Gastrocnemius medialis (tissue), 4 donors: Measurements from ENCODE around the gene NDUFB10. TPM values are rescaled to one million over a fixed set of nuclear protein-coding genes. Genes with fewer than 3 reads are reported as not detected.

ENCODE experiments used
- ATAC-seq, 2 donors: fragments of 150-250 bp; one replicate each; pipeline ENCODE4 v1.9.1; 2016
- DNase-seq, 2 donors: peaks; one replicate each; pipeline ENCODE4 v3.0.0-alpha.2; 2019
- H3K27ac ChIP-seq, 4 donors: fragments of 200-600 bp; sonication (generic); 1 replicate in 1 of 4; 2 replicates in 3 of 4; pipeline ENCODE4 v1.5.1; 2016 to 2018; ENCODE audit warnings: mild to moderate bottlenecking in 2 of 4, moderate library complexity in 1 of 4
- H3K27me3 ChIP-seq, 3 donors: fragments of 200-600 bp; sonication (generic) in 2 of 3; 1 replicate in 1 of 3; 2 replicates in 2 of 3; pipeline versions ENCODE4 v1.5.1 to v1.6.0; 2016 to 2019; ENCODE audit warnings: mild to moderate bottlenecking in 1 of 3, moderate library complexity in 1 of 3
- H3K36me3 ChIP-seq, 2 donors: fragments of 200-600 bp; sonication (generic) in 1 of 2; one replicate each; pipeline ENCODE4 v1.5.1; 2017 to 2018
- H3K4me1 ChIP-seq, 2 donors: fragments of 200-600 bp; sonication (generic) in 1 of 2; one replicate each; pipeline ENCODE4 v1.5.1; 2016 to 2017; ENCODE audit warnings: mild to moderate bottlenecking in 2 of 2
- H3K4me3 ChIP-seq, 4 donors: fragments of 200-600 bp; sonication (generic) in 3 of 4; 1 replicate in 1 of 4; 2 replicates in 3 of 4; pipeline ENCODE4 v1.5.1; 2016 to 2019; ENCODE audit warnings: mild to moderate bottlenecking in 2 of 4
- H3K9me3 ChIP-seq, 3 donors: fragments of 200-600 bp; sonication (generic) in 2 of 3; 1 replicate in 1 of 3; 2 replicates in 2 of 3; pipeline ENCODE4 v1.5.1; 2016 to 2019
- CTCF ChIP-seq, 5 experiments: fragments of 450-650 bp in 3 of 5; fragments of 200-600 bp in 2 of 5; sonication (generic) in 2 of 5; IDR thresholded peaks in 4 of 5; conservative IDR thresholded peaks in 1 of 5; 1 replicate in 4 of 5; 2 replicates in 1 of 5; pipeline ENCODE4 v1.5.1; 2016 to 2019; ENCODE audit warnings: antibody characterized with exemption in 5 of 5, mild to moderate bottlenecking in 3 of 5, moderate library complexity in 3 of 5
- POLR2A ChIP-seq, 2 donors: fragments of 450-650 bp; IDR thresholded peaks; one replicate each; pipeline ENCODE4 v1.6.1; 2017; ENCODE audit warnings: antibody characterized with exemption in 2 of 2, mild to moderate bottlenecking in 2 of 2, moderate library complexity in 2 of 2
- in situ Hi-C, 4 donors: fragments of 200-750 bp; cut with MboI; loops; one replicate each; pipeline versions ENCODE4 v1.15.0 to v1.8.0; 2017; ENCODE audit warnings: low sequenced_read_pairs in 4 of 4
- intact Hi-C: fragments of 100-400 bp; cut with DNase I; formaldehyde crosslinking; loops from one replicate; pipeline ENCODE4 v1.15.1; 2023; ENCODE audit warnings: low total_unique reads
- total RNA-seq, 4 donors: library from RNA; depleted of rRNA; stranded (reverse); fragments of >200 nt; gene quantifications; one replicate each; pipeline versions ENCODE4 v1.1.0 to v1.2.3, GENCODE V29; 2016

Gene NDUFB10
- total RNA-seq, 4 donors from 2014 or later, result 530 to 1,014 (median 743) TPM

GRCh38 chr16:1974157-1975070 lies 15.1 kb downstream of the NDUFB10 start:
- TF ChIP-seq POLR2A (IDR thresholded peaks at IDR 0.05), result no peak
- TF ChIP-seq CTCF (IDR thresholded peaks at IDR 0.05 in 4 of 5, conservative IDR thresholded peaks at IDR 0.05 in 1 of 5), result no peak
- H3K27ac ChIP-seq, result no peak overlapping the region
- H3K9me3 ChIP-seq, result no peaks in the 10 kb centered on the region
- ATAC-seq (no peak), DNase-seq (no peak)
- in situ Hi-C loops (no loop called here), intact Hi-C loops (no loop called here)
- peaks cover 13 to 23% of the 10 kb centered on the region in 2 donors for H3K4me1 ChIP-seq
- H3K4me3 ChIP-seq, result no peak overlapping the region
- H3K36me3 ChIP-seq, result peaks cover 0 to 48% of the 10 kb centered on the region in 2 donors
- H3K27me3 ChIP-seq, result no peaks in the 10 kb centered on the region

- Histone ChIP-seq H3K9me3 (no peaks in the 10 kb centered on the region), H3K4me1 (peaks cover 14 to 30% of the 10 kb centered on the region in 2 donors), H3K36me3 (peaks cover 0 to 48% of the 10 kb centered on the region in 2 donors), H3K4me3 (no peak overlapping the region), H3K27me3 (no peaks in the 10 kb centered on the region), H3K27ac (no peak overlapping the region)
- no peak for DNase-seq
- in situ Hi-C loops, result no loop called here
- TF ChIP-seq CTCF (IDR thresholded peaks at IDR 0.05 in 4 of 5, conservative IDR thresholded peaks at IDR 0.05 in 1 of 5) (no peak), POLR2A (IDR thresholded peaks at IDR 0.05) (no peak)
- intact Hi-C loops, result no loop called here
- ATAC-seq, result no peak
Measured at GRCh38 chr16:1975432-1976215, 16.3 kb downstream of the NDUFB10 start.

- Histone ChIP-seq H3K4me3 (no peak overlapping the region), H3K9me3 (no peaks in the 10 kb centered on the region), H3K27ac (no peak overlapping the region), H3K4me1 (peaks cover 10 to 27% of the 10 kb centered on the region in 2 donors), H3K27me3 (no peaks in the 10 kb centered on the region), H3K36me3 (peaks cover 0 to 48% of the 10 kb centered on the region in 2 donors)
- DNase-seq (no peak), ATAC-seq (no peak)
- in situ Hi-C loops (no loop called here), intact Hi-C loops (no loop called here)
- TF ChIP-seq CTCF (IDR thresholded peaks at IDR 0.05 in 4 of 5, conservative IDR thresholded peaks at IDR 0.05 in 1 of 5) (no peak), POLR2A (IDR thresholded peaks at IDR 0.05) (no peak)
Measured at GRCh38 chr16:1976216-1976520, 16.8 kb downstream of the NDUFB10 start.

- H3K27ac ChIP-seq, result no peak overlapping the region
- no peak for TF ChIP-seq CTCF (IDR thresholded peaks at IDR 0.05 in 4 of 5, conservative IDR thresholded peaks at IDR 0.05 in 1 of 5)
- no peak for TF ChIP-seq POLR2A (IDR thresholded peaks at IDR 0.05)
- H3K4me1 ChIP-seq, result peaks cover 8 to 24% of the 10 kb centered on the region in 2 donors
- ATAC-seq (no peak), DNase-seq (no peak)
- no peaks in the 10 kb centered on the region for H3K27me3 ChIP-seq
- no peaks in the 10 kb centered on the region for H3K9me3 ChIP-seq
- intact Hi-C loops (no loop called here), in situ Hi-C loops (no loop called here)
- H3K36me3 ChIP-seq, result peaks cover 0 to 48% of the 10 kb centered on the region in 2 donors
- no peak overlapping the region for H3K4me3 ChIP-seq
Measured at GRCh38 chr16:1976951-1977874, 17.9 kb downstream of the NDUFB10 start.
